Cardiac muscle cell (in vitro differentiated cells and primary cell): ENCODE results near the gene UBE4B. TPM values are rescaled to one million over a fixed set of nuclear protein-coding genes. Genes with fewer than 3 reads are reported as not detected.

Experiments
- DNase-seq, 2 donors: peaks; one replicate each; pipeline versions ENCODE4 v3.0.0 to v3.0.0-alpha.2; 2010 to 2017; ENCODE audit warnings: low read depth in 1 of 2, low spot score in 1 of 2
- H3K27ac ChIP-seq: fragments of 200-600 bp; sonication (generic); 2 replicates; pipeline ENCODE4 v1.5.1; 2016
- H3K27me3 ChIP-seq: fragments of 200-600 bp; sonication (generic); 2 replicates; pipeline ENCODE4 v1.6.0; 2016; ENCODE audit warnings: control low read depth
- H3K36me3 ChIP-seq: fragments of 200-600 bp; sonication (generic); 2 replicates; pipeline ENCODE4 v1.5.1; 2016; ENCODE audit warnings: control low read depth
- H3K4me1 ChIP-seq: fragments of 200-600 bp; sonication (generic); 2 replicates; pipeline ENCODE4 v1.8.1; 2017; ENCODE audit warnings: low read depth, mild to moderate bottlenecking, mixed run types
- H3K4me3 ChIP-seq: fragments of 200-600 bp; sonication (generic); 2 replicates; pipeline ENCODE4 v1.5.1; 2016; ENCODE audit warnings: mild to moderate bottlenecking
- H3K9me3 ChIP-seq: fragments of 200-600 bp; sonication (generic); 2 replicates; pipeline ENCODE4 v1.5.1; 2017; ENCODE audit warnings: low read depth, mild to moderate bottlenecking, control low read depth
- polyA plus RNA-seq: library from polyadenylated mRNA; unstranded; fragments of >200 nt; fragmentation: Nextera tagmentation; extraction: Ambion mirVana; gene quantifications from 2 replicates; pipeline ENCODE4 v1.2.1, GENCODE V29; 2016
- total RNA-seq: library from RNA; depleted of rRNA; stranded (reverse); fragments of >200 nt; gene quantifications from 2 replicates; pipeline ENCODE4 v1.2.3, GENCODE V29; 2016
- TF ChIP-seq, protein P1 (sequence below): IDR thresholded peaks from 2 replicates; pipeline ENCODE4 v1.5.1; 2012; ENCODE audit warnings: low read depth, mild to moderate bottlenecking, low read length

UBE4B gene
- total and polyA plus RNA-seq, 2 experiments from 2014 or later = 34.1 to 72.0 TPM

DNA sequence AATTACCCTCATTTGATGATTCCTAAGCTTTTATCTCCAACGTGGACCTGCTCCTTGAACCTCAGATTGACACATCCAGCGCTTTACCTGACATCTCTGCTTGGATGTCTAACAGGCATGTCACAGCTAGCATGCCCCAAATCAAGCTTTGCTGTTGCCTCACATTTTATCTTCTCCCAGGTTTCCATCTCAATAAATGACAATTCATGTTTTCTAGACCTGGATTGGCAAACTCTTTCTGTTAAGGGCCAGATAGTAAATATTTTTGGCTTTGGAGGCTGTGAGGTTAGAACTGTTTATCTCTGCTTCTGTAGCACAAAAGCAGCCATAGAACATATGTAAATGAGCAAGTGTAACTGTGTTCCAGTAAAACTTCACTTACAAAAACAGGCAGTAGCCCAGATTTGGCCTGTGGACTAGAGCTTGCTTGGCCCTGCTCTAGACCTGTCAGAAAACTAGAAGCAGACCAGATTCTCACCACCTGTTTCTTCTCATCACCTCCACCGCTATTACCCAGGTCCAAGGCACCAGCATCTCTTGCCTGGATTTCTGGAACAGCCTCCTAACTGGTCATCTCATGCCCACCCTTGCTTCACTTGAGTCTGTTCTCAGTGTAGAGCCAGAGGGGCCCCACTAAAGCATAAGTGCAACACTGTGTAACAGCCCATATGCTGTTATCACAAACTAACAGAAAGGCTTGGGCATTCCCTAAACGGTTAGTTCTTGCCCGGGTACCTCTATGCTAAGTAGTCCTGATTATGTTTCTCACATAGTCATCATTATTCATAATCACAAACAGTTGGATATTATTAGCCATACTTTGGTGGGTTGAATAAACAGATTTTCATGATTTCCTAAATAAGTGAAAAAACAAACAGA lies 42.3 kb downstream of the UBE4B start:
- Histone ChIP-seq H3K27me3 (no peaks in the 10 kb centered on the region), H3K4me3 (no peak overlapping the region), H3K27ac (peak overlapping the region; percentile 69), H3K36me3 (peaks cover 7% of the 10 kb centered on the region), H3K9me3 (no peaks in the 10 kb centered on the region), H3K4me1 (peaks cover 21% of the 10 kb centered on the region)
- TF ChIP-seq, protein P1, sequence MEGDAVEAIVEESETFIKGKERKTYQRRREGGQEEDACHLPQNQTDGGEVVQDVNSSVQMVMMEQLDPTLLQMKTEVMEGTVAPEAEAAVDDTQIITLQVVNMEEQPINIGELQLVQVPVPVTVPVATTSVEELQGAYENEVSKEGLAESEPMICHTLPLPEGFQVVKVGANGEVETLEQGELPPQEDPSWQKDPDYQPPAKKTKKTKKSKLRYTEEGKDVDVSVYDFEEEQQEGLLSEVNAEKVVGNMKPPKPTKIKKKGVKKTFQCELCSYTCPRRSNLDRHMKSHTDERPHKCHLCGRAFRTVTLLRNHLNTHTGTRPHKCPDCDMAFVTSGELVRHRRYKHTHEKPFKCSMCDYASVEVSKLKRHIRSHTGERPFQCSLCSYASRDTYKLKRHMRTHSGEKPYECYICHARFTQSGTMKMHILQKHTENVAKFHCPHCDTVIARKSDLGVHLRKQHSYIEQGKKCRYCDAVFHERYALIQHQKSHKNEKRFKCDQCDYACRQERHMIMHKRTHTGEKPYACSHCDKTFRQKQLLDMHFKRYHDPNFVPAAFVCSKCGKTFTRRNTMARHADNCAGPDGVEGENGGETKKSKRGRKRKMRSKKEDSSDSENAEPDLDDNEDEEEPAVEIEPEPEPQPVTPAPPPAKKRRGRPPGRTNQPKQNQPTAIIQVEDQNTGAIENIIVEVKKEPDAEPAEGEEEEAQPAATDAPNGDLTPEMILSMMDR = no peak
- DNase-seq = peak; percentile 17 to 52

- Histone ChIP-seq H3K4me3 (no peak overlapping the region), H3K4me1 (peaks cover 21% of the 10 kb centered on the region), H3K27ac (peak overlapping the region; percentile 69), H3K9me3 (no peaks in the 10 kb centered on the region), H3K27me3 (no peaks in the 10 kb centered on the region), H3K36me3 (peaks cover 8% of the 10 kb centered on the region)
- TF ChIP-seq, protein P1 = no peak
- DNase-seq = no peak
Observed at GRCh38 chr1:10075732-10076131, 43.0 kb downstream of the UBE4B start.

- TF ChIP-seq, protein P1 = no peak
- Histone ChIP-seq H3K4me3 (no peak overlapping the region), H3K9me3 (no peaks in the 10 kb centered on the region), H3K27me3 (no peaks in the 10 kb centered on the region), H3K36me3 (peaks cover 4% of the 10 kb centered on the region), H3K27ac (peak overlapping the region; percentile 53), H3K4me1 (peaks cover 21% of the 10 kb centered on the region)
- no peak for DNase-seq
Observed at GRCh38 chr1:10078494-10078893, 45.7 kb downstream of the UBE4B start.

DNA sequence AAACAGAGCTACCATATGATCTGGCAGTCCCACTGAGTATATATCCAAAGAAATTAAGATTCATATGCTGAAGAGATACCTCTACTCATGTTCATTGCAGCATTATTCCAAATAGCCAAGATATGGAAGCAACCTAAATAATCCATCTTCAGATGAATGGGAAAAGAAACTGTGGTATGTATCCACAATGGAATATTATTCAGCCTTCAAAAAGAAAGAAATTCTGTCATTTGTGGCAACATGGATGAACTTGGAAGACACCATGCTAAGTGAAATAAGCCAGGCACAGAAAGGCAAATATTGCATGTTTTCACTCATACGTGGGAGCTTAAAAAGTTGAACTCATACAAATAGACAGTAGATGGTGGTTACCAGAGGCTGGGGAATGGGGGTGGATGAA lies 47.8 kb downstream of the UBE4B start:
- no peak for DNase-seq
- TF ChIP-seq, protein P1 = no peak

GRCh38 chr1:10082785-10083479 lies 50.2 kb downstream of the UBE4B start:
- Histone ChIP-seq H3K36me3 (peaks cover 4% of the 10 kb centered on the region), H3K27me3 (no peaks in the 10 kb centered on the region), H3K4me1 (peaks cover 17% of the 10 kb centered on the region), H3K9me3 (no peaks in the 10 kb centered on the region), H3K4me3 (no peak overlapping the region), H3K27ac (peak overlapping the region; percentile 65)
- TF ChIP-seq, protein P1 = no peak
- no peak for DNase-seq

More for the DNA sequence above, 47.8 kb downstream of the UBE4B start:
- Histone ChIP-seq H3K4me1 (peaks cover 18% of the 10 kb centered on the region), H3K27me3 (no peaks in the 10 kb centered on the region), H3K4me3 (no peak overlapping the region), H3K27ac (no peak overlapping the region), H3K9me3 (no peaks in the 10 kb centered on the region), H3K36me3 (peaks cover 4% of the 10 kb centered on the region)
